Astrocyte (in vitro differentiated cells and primary cell): ENCODE results near the gene CCDC9. TPM values are rescaled to one million over a fixed set of nuclear protein-coding genes. Genes with fewer than 3 reads are reported as not detected.
A peak's percentile ranks its signal among the peaks of the same experiment; 100 is the strongest.

Source experiments
- DNase-seq: peaks from one replicate; pipeline ENCODE4 v3.0.0-alpha.2; 2010; ENCODE audit warnings: low read depth
- FAIRE-seq: peaks from 2 replicates; lab custom pipeline; 2011; peaks lifted over from hg19 to GRCh38; lab: Jason Lieb, UNC
- H2AFZ ChIP-seq: 2 replicates; pipeline ENCODE4 v1.6.0; 2012; ENCODE audit warnings: low read depth, low read length, inconsistent platforms
- H3K27ac ChIP-seq: 2 replicates; pipeline ENCODE4 v1.5.1; 2011; ENCODE audit warnings: low read depth, low read length, inconsistent platforms
- H3K27me3 ChIP-seq: 2 replicates; pipeline ENCODE4 v1.6.0; 2011; ENCODE audit warnings: low read length, inconsistent platforms; ENCODE audit not compliant: insufficient read depth
- H3K36me3 ChIP-seq: 2 replicates; pipeline ENCODE4 v1.5.1; 2011; ENCODE audit warnings: low read length, inconsistent platforms; ENCODE audit not compliant: insufficient read depth
- H3K4me1 ChIP-seq: 2 replicates; pipeline ENCODE4 v1.5.1; 2011; ENCODE audit warnings: low read length, inconsistent platforms; ENCODE audit not compliant: insufficient read depth
- H3K4me2 ChIP-seq: 2 replicates; pipeline ENCODE4 v1.6.0; 2012; ENCODE audit warnings: low read length, inconsistent platforms
- H3K4me3 ChIP-seq: 2 replicates; pipeline ENCODE4 v1.5.1; 2011; ENCODE audit warnings: low read depth, mild to moderate bottlenecking, low read length, inconsistent platforms; ENCODE audit not compliant: insufficient read depth
- H3K79me2 ChIP-seq: 2 replicates; pipeline ENCODE4 v1.6.0; 2012; ENCODE audit warnings: mild to moderate bottlenecking, low read length, inconsistent platforms; ENCODE audit not compliant: insufficient read depth
- H3K9ac ChIP-seq: 2 replicates; pipeline ENCODE4 v1.6.0; 2012; ENCODE audit warnings: mild to moderate bottlenecking, low read length, inconsistent platforms
- H3K9me3 ChIP-seq: 2 replicates; pipeline ENCODE4 v1.5.1; 2012; ENCODE audit warnings: low read depth, mild to moderate bottlenecking, low read length, inconsistent platforms; ENCODE audit not compliant: insufficient read depth
- H4K20me1 ChIP-seq: 2 replicates; pipeline ENCODE4 v1.6.0; 2012; ENCODE audit warnings: low read length, inconsistent platforms; ENCODE audit not compliant: insufficient read depth
- H3K27ac Mint-ChIP-seq: one replicate; pipeline ENCODE4 v1.8.0; 2021; ENCODE audit warnings: mild to moderate bottlenecking, mixed read lengths; ENCODE audit not compliant: unreplicated experiment
- H3K27me3 Mint-ChIP-seq: one replicate; pipeline ENCODE4 v1.8.0; 2021; ENCODE audit warnings: low read depth, mixed read lengths; ENCODE audit not compliant: unreplicated experiment
- H3K36me3 Mint-ChIP-seq: one replicate; pipeline ENCODE4 v1.8.0; 2021; ENCODE audit warnings: low read depth, mixed read lengths; ENCODE audit not compliant: unreplicated experiment
- H3K4me1 Mint-ChIP-seq: one replicate; pipeline ENCODE4 v1.8.0; 2021; ENCODE audit warnings: low read depth, mixed read lengths; ENCODE audit not compliant: unreplicated experiment
- H3K4me3 Mint-ChIP-seq: one replicate; pipeline ENCODE4 v1.8.0; 2021; ENCODE audit warnings: mild to moderate bottlenecking, moderate library complexity, mixed read lengths; ENCODE audit not compliant: unreplicated experiment
- H3K9me3 Mint-ChIP-seq: one replicate; pipeline ENCODE4 v1.8.0; 2021; ENCODE audit warnings: mild to moderate bottlenecking, mixed read lengths; ENCODE audit not compliant: unreplicated experiment
- CTCF ChIP-seq: IDR thresholded peaks from 2 replicates; pipeline ENCODE4 v1.5.1; 2011; ENCODE audit warnings: low read depth, mild to moderate bottlenecking, inconsistent platforms, low read length, moderate library complexity; ENCODE audit not compliant: insufficient read depth
- EZH2 ChIP-seq: IDR thresholded peaks from 2 replicates; pipeline ENCODE4 v1.6.1; 2012; ENCODE audit warnings: mild to moderate bottlenecking, low read length, inconsistent platforms; ENCODE audit not compliant: insufficient read depth
- total RNA-seq: library from RNA; stranded (reverse); gene quantifications from 2 replicates; pipeline ENCODE4 v1.2.1, GENCODE V29; 2021

CCDC9 gene
- total RNA-seq, 1 donor from 2014 or later, result 44.6 TPM

DNA sequence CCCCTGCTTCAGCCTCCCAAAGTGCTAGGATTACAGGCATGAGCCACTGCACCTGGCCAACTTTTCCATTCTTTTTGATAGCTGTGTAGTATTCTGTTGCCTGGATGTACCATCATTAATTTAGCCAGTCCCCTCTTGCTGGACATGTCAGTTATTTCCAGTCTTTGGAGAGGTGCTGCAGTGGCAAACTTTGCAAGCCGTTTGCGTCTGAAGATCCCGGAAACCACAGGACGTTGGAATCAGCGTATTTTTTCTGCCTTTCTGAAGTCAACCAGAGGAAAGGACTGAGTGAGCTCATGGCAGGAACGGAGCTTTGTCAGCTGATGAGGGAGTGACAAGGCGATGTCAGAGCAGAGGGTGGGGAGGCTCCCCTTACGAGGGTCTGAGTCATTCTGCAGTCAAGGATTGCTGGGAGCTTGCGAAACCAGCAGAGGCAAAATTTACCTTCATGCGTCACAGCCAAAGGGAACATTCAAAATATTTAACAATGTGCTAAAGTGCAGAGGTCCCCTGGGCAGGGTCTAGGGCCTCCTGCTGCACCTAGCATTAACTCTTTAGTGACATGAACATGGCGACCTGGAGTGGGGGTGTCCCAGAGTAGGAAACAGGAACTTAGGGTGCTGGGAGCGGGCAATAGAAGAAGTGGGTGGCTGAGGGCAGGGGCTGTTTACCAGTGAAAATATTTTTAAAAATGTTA is 58.9 kb downstream of the CCDC9 start:
- Histone ChIP-seq H2AFZ (no peak overlapping the region), H3K9ac (no peak overlapping the region), H3K4me1 (peaks cover 7% of the 10 kb centered on the region), H3K27ac (peak overlapping the region; percentile 8), H3K4me3 (no peak overlapping the region), H3K79me2 (no peaks in the 10 kb centered on the region), H4K20me1 (no peaks in the 10 kb centered on the region), H3K36me3 (no peaks in the 10 kb centered on the region), H3K9me3 (no peaks in the 10 kb centered on the region), H3K4me2 (peak overlapping the region; percentile 49), H3K27me3 (peaks cover 3% of the 10 kb centered on the region)
- FAIRE-seq (no peak), DNase-seq (peak; percentile 83)
- H3K36me3 Mint-ChIP-seq, result peaks cover 20% of the 10 kb centered on the region
- TF ChIP-seq EZH2 (no peak), CTCF (no peak)
- H3K4me3 Mint-ChIP-seq, result peak overlapping the region; percentile 5
- peak overlapping the region; percentile 66 for H3K27ac Mint-ChIP-seq
- H3K9me3 Mint-ChIP-seq, result peaks cover 10% of the 10 kb centered on the region
- H3K27me3 Mint-ChIP-seq, result peaks cover 3% of the 10 kb centered on the region
- peaks cover 7% of the 10 kb centered on the region for H3K4me1 Mint-ChIP-seq

DNA sequence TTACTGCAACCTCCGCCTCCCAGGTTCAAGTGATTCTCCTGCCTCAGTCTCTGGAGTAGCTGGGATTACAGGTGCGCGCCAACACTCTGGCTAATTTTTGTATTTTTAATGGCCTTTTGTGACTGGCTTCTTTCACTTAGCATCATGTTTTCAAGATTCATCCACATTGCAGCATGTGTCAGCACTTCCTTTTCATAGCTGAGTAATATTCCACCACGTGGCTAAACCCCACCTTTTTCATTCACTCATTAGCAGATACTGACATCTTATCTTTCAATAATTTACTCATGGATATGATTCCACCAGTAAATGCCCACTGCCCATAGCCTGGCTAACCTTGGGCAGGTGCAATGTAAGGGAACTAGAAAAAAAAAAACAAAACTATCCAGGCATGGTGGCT is 60.2 kb downstream of the CCDC9 start:
- no peak overlapping the region for H3K9ac ChIP-seq
- H3K4me2 ChIP-seq, result no peak overlapping the region
- no peaks in the 10 kb centered on the region for H3K79me2 ChIP-seq
- H4K20me1 ChIP-seq, result no peaks in the 10 kb centered on the region
- H3K4me1 Mint-ChIP-seq, result peaks cover 7% of the 10 kb centered on the region
- H2AFZ ChIP-seq, result no peak overlapping the region
- H3K4me3 ChIP-seq, result no peak overlapping the region
- no peak for FAIRE-seq
- H3K9me3 ChIP-seq, result no peaks in the 10 kb centered on the region
- H3K36me3 Mint-ChIP-seq, result peaks cover 19% of the 10 kb centered on the region
- no peaks in the 10 kb centered on the region for H3K36me3 ChIP-seq
- no peak overlapping the region for H3K27ac Mint-ChIP-seq
- H3K9me3 Mint-ChIP-seq, result peaks cover 11% of the 10 kb centered on the region
- peaks cover 5% of the 10 kb centered on the region for H3K27me3 Mint-ChIP-seq
- no peak for DNase-seq
- H3K27me3 ChIP-seq, result peaks cover under 1% of the 10 kb centered on the region
- H3K27ac ChIP-seq, result no peak overlapping the region
- H3K4me3 Mint-ChIP-seq, result no peak overlapping the region
- no peak for TF ChIP-seq EZH2
- no peak for TF ChIP-seq CTCF
- peaks cover 7% of the 10 kb centered on the region for H3K4me1 ChIP-seq
